Measurements from ENCODE around the gene FHOD1. TPM values are rescaled to one million over a fixed set of nuclear protein-coding genes. Genes with fewer than 3 reads are reported as not detected.

The FHOD1 gene
- total and polyA plus RNA-seq, 2 of the 13 experiments (the other 11 are each of a cell fraction or from before 2014, with no cell fraction given): 20.0 to 20.8 TPM

- TF ChIP-seq ZNF160 (CRISPR knock-in tag; IDR thresholded peaks at IDR 0.05) (peak; percentile 65; the same call in 1 of the 2 replicates), ZNF281 (CRISPR knock-in tag; IDR thresholded peaks at IDR 0.05; ENCODE audit: borderline replicate concordance) (peak; percentile 87; the same call in 1 of the 2 replicates), ZFP37 (CRISPR knock-in tag; IDR thresholded peaks at IDR 0.05; ENCODE audit: borderline replicate concordance) (peak; percentile 93), ZBTB8A (CRISPR knock-in tag; IDR thresholded peaks at IDR 0.05; ENCODE audit: borderline replicate concordance, low read depth) (no peak), CERS6 (CRISPR knock-in tag; IDR thresholded peaks at IDR 0.05) (no peak), ZNF552 (CRISPR knock-in tag; IDR thresholded peaks at IDR 0.05; ENCODE audit: borderline replicate concordance) (no peak), ZNF891 (CRISPR knock-in tag; IDR thresholded peaks at IDR 0.05) (peak; percentile 78), POLR2G (IDR thresholded peaks at IDR 0.05; ENCODE audit: low read depth, low read length) (peak; percentile 95), MIER2 (CRISPR knock-in tag; IDR thresholded peaks at IDR 0.05) (peak; percentile 74), SIN3A (IDR thresholded peaks at IDR 0.05; ENCODE audit: borderline replicate concordance, low read depth, low read length) (peak; percentile 97), FOXO4 (CRISPR knock-in tag; conservative IDR thresholded peaks at IDR 0.05) (no peak), ZNF362 (CRISPR knock-in tag; IDR thresholded peaks at IDR 0.05; ENCODE audit: borderline replicate concordance) (peak; percentile 31; the same call in 1 of the 2 replicates), MIER3 (CRISPR knock-in tag; IDR thresholded peaks at IDR 0.05; ENCODE audit: borderline replicate concordance) (peak; percentile 99), XBP1 (CRISPR knock-in tag; IDR thresholded peaks at IDR 0.05) (no peak), DMTF1 (CRISPR knock-in tag; IDR thresholded peaks at IDR 0.05) (no peak), HDAC2 (CRISPR knock-in tag; IDR thresholded peaks at IDR 0.05) (peak; percentile 99), KLF13 (CRISPR knock-in tag; IDR thresholded peaks at IDR 0.05) (no peak), KDM2A (CRISPR knock-in tag; IDR thresholded peaks at IDR 0.05; ENCODE audit: borderline replicate concordance, low read depth) (peak; percentile 95), ATF4 (CRISPR knock-in tag; IDR thresholded peaks at IDR 0.05) (peak in 1 of 2 experiments; percentile 75; a peak in 1 of 4 replicates)
Measured at GRCh38 chr16:67226804-67227566, 20.3 kb downstream of the FHOD1 start, which contains the start of gene TMEM208 (continued).
